ENCODE results near the gene TMEM256. TPM values are rescaled to one million over a fixed set of nuclear protein-coding genes. Genes with fewer than 3 reads are reported as not detected.

The TMEM256 gene
- total and polyA plus RNA-seq, 2 donors (not counting 3 experiments of a cell fraction or from before 2014, with no cell fraction given), result 67.4 to 148 TPM

DNA sequence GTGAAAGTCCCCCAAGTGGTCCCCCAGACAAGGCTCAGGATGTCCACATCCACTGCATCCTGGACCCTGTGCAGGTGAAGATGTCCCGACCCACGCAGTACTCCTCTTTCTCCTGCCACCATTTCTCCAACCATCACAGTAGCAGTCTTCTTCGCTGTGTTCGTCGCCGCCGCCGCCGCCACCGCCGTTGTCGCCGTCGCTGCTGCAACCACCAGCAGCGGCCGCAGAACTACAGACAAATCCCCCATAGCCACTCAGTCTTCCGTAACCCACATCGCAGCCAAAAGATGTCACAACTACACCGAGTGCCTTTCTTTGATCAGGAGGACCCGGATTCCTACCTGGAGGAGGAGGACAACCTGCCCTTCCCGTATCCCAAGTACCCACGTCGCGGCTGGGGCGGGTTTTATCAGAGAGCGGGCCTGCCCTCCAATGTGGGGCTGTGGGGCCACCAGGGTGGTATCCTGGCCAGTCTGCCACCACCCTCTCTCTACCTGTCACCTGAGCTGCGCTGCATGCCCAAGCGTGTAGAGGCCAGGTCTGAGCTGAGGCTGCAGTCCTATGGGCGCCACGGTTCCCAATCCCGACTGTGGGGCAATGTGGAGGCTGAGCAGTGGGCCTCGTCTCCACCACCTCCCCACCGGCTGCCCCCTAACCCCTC, 22.4 kb upstream of the TMEM256 start:
- ChIA-PET CTCF (interaction anchor here (0.7 to 2.2 kb wide), 2 partner anchors 70 to 71 kb away, joined by 3 to 5 read pairs; no protein-coding TSS in a partner anchor), POLR2A (interaction anchor here (0.9 kb wide), 1 partner anchor 22 kb away, joined by 3 read pairs; the partner anchor contains the start of gene TMEM256)
- intact Hi-C loops (cut with micrococcal nuclease) (no loop called here), dilution Hi-C loops (cut with MboI; ENCODE audit: extremely low pct_ligation_motif_present, low sequenced_read_pairs) (no loop called here)
- H3K4me1 ChIP-seq (ENCODE audit: control insufficient read depth, extremely low read depth, insufficient read depth, low read length), result no peaks in the 10 kb centered on the region
- no peaks in the 10 kb centered on the region for H3K9me3 ChIP-seq (replicated peaks; ENCODE audit: control insufficient read depth, insufficient read depth, low read length)
- H3K9me1 ChIP-seq (replicated peaks; ENCODE audit: control insufficient read depth, extremely low read depth, insufficient read depth, low read length), result no peaks in the 10 kb centered on the region
- H3K79me2 ChIP-seq (ENCODE audit: control insufficient read depth, insufficient read depth, low read length), result no peaks in the 10 kb centered on the region
- FAIRE-seq (no peak), DNase-seq (ENCODE audit: low read depth, low spot score) (no peak)
- no peak for TF ChIP-seq MYC (IDR thresholded peaks at IDR 0.05; ENCODE audit: low read depth, low read length)
- TF ChIP-seq JUN (IDR thresholded peaks at IDR 0.05; ENCODE audit: borderline replicate concordance, insufficient read depth, insufficient read length, low read depth), result no peak
- TF ChIP-seq, protein P1, sequence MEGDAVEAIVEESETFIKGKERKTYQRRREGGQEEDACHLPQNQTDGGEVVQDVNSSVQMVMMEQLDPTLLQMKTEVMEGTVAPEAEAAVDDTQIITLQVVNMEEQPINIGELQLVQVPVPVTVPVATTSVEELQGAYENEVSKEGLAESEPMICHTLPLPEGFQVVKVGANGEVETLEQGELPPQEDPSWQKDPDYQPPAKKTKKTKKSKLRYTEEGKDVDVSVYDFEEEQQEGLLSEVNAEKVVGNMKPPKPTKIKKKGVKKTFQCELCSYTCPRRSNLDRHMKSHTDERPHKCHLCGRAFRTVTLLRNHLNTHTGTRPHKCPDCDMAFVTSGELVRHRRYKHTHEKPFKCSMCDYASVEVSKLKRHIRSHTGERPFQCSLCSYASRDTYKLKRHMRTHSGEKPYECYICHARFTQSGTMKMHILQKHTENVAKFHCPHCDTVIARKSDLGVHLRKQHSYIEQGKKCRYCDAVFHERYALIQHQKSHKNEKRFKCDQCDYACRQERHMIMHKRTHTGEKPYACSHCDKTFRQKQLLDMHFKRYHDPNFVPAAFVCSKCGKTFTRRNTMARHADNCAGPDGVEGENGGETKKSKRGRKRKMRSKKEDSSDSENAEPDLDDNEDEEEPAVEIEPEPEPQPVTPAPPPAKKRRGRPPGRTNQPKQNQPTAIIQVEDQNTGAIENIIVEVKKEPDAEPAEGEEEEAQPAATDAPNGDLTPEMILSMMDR (IDR thresholded peaks at IDR 0.05; ENCODE audit: extremely low read depth in 1 of 2, insufficient read depth in 1 of 2, low read depth in 1 of 2, low read length in 2 of 2), result no peak
- no peak for TF ChIP-seq FOS (IDR thresholded peaks at IDR 0.05; ENCODE audit: borderline replicate concordance, insufficient read depth, low read length)
- H3K4me3 ChIP-seq (replicated peaks in 1 of 3; ENCODE audit: insufficient read depth in 1 of 3, low read depth in 1 of 3, low read length in 3 of 3), result no peak overlapping the region
- BruUV-seq (replicated peaks), result no TSS peak
- no peak overlapping the region for H2AFZ ChIP-seq (ENCODE audit: low read depth, low read length)
- no peaks in the 10 kb centered on the region for H3K27me3 ChIP-seq (ENCODE audit: control insufficient read depth in 2 of 2, insufficient read depth in 2 of 2, low read length in 2 of 2)
- H3K4me2 ChIP-seq (ENCODE audit: insufficient read depth, low read length), result no peak overlapping the region
- H3K9ac ChIP-seq (replicated peaks; ENCODE audit: extremely low read depth, insufficient read depth, low read length), result no peak overlapping the region
- H4K20me1 ChIP-seq (replicated peaks; ENCODE audit: control insufficient read depth, extremely low read depth, insufficient read depth, low read length), result no peaks in the 10 kb centered on the region
- no peak overlapping the region for H3K27ac ChIP-seq (ENCODE audit: insufficient read depth, low read depth, low read length)
- no peaks in the 10 kb centered on the region for H3K36me3 ChIP-seq (ENCODE audit: control insufficient read depth in 2 of 2, extremely low read depth in 1 of 2, insufficient read depth in 2 of 2, low read length in 2 of 2)

DNA sequence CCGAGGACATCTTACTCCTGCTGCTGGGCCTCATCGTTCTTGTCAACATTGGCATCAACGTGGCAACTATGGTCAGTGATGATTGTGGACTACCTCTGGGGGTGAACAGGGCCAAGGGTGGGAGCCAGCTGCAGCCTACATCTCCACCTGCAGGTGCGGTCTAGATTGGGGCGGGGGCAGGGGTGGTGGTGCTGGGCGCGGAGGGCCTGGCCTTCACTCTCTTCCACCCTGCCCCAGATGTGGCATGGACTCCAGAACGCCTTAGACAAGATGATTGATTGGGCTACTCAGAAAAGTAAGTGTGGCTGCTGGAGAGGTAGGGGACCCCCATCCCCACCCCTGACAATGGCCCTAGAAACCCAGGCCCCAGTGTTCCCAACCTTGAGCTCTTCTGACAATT, 21.9 kb upstream of the TMEM256 start:
- H3K4me3 ChIP-seq (replicated peaks in 1 of 3; ENCODE audit: insufficient read depth in 1 of 3, low read depth in 1 of 3, low read length in 3 of 3), result no peak overlapping the region
- H3K9me1 ChIP-seq (replicated peaks; ENCODE audit: control insufficient read depth, extremely low read depth, insufficient read depth, low read length), result no peaks in the 10 kb centered on the region
- no peak overlapping the region for H2AFZ ChIP-seq (ENCODE audit: low read depth, low read length)
- ChIA-PET POLR2A (no interaction called here), CTCF (interaction anchor here (2.2 kb wide), 1 partner anchor 70 kb away, joined by 5 read pairs; no protein-coding TSS in a partner anchor)
- TF ChIP-seq JUN (IDR thresholded peaks at IDR 0.05; ENCODE audit: borderline replicate concordance, insufficient read depth, insufficient read length, low read depth) (no peak), EZH2 (IDR thresholded peaks at IDR 0.05; ENCODE audit: borderline replicate concordance, low read depth, low read length, severe bottlenecking) (no peak), POLR2A (IDR thresholded peaks at IDR 0.05; ENCODE audit: low read depth, low read length) (no peak), POLR2AphosphoS5 (IDR thresholded peaks at IDR 0.05; ENCODE audit: insufficient read depth, low read depth, low read length) (no peak), GATA2 (IDR thresholded peaks at IDR 0.05; ENCODE audit: insufficient read depth, insufficient read length, low read depth, low read length) (no peak), MYC (IDR thresholded peaks at IDR 0.05; ENCODE audit: low read depth, low read length) (no peak), FOS (IDR thresholded peaks at IDR 0.05; ENCODE audit: borderline replicate concordance, insufficient read depth, low read length) (no peak)
- TF ChIP-seq, protein P2, sequence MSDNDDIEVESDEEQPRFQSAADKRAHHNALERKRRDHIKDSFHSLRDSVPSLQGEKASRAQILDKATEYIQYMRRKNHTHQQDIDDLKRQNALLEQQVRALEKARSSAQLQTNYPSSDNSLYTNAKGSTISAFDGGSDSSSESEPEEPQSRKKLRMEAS (IDR thresholded peaks at IDR 0.05; ENCODE audit: insufficient read depth, insufficient read length), result no peak
- TF ChIP-seq, protein P1 (IDR thresholded peaks at IDR 0.05; ENCODE audit: extremely low read depth in 1 of 2, insufficient read depth in 1 of 2, low read depth in 1 of 2, low read length in 2 of 2), result no peak
- intact Hi-C loops (cut with micrococcal nuclease), result no loop called here
- no peak overlapping the region for H3K4me2 ChIP-seq (ENCODE audit: insufficient read depth, low read length)
- no peaks in the 10 kb centered on the region for H3K79me2 ChIP-seq (ENCODE audit: control insufficient read depth, insufficient read depth, low read length)
- no peaks in the 10 kb centered on the region for H4K20me1 ChIP-seq (replicated peaks; ENCODE audit: control insufficient read depth, extremely low read depth, insufficient read depth, low read length)
- no peaks in the 10 kb centered on the region for H3K27me3 ChIP-seq (ENCODE audit: control insufficient read depth in 2 of 2, insufficient read depth in 2 of 2, low read length in 2 of 2)
- no peaks in the 10 kb centered on the region for H3K36me3 ChIP-seq (ENCODE audit: control insufficient read depth in 2 of 2, extremely low read depth in 1 of 2, insufficient read depth in 2 of 2, low read length in 2 of 2)
- FAIRE-seq, result no peak
- no TSS peak for BruUV-seq (replicated peaks)
- H3K9me3 ChIP-seq (replicated peaks; ENCODE audit: control insufficient read depth, insufficient read depth, low read length), result no peaks in the 10 kb centered on the region
- H3K4me1 ChIP-seq (ENCODE audit: control insufficient read depth, extremely low read depth, insufficient read depth, low read length), result no peaks in the 10 kb centered on the region
- no peak overlapping the region for H3K27ac ChIP-seq (ENCODE audit: insufficient read depth, low read depth, low read length)
- H3K9ac ChIP-seq (replicated peaks; ENCODE audit: extremely low read depth, insufficient read depth, low read length), result no peak overlapping the region
- no peak for DNase-seq (ENCODE audit: low read depth, low spot score)
- dilution Hi-C loops (cut with MboI; ENCODE audit: extremely low pct_ligation_motif_present, low sequenced_read_pairs), result no loop called here

All from endothelial cell of umbilical vein (primary cell).